HEK293 (cell line): Measurements from ENCODE around the gene LRRC8E.

Source experiments
- CTCF ChIA-PET: fragments of 350-600 bp; formaldehyde crosslinking; extraction: SDS; loops from one replicate; lab custom pipeline; 2021; ENCODE audit warnings: antibody characterized with exemption; lab: Yijun Ruan, JAX
- POLR2A ChIA-PET: fragments of 300-600 bp; formaldehyde crosslinking; extraction: SDS; loops from one replicate; lab custom pipeline; 2020; ENCODE audit warnings: antibody characterized with exemption, inconsistent platforms; lab: Yijun Ruan, JAX
- H3K27ac ChIP-seq: fragments of 200-500 bp; sonication (Bioruptor generic); 2 replicates; pipeline ENCODE4 v1.5.1; 2014; ENCODE audit warnings: low read depth, low read length, control low read depth, inconsistent platforms; ENCODE audit errors: extremely low read depth
- H3K36me3 ChIP-seq, 2 experiments: fragments of 200-500 bp in 1 of 2; sonication (Bioruptor generic) in 1 of 2; 1 replicate in 1 of 2; 2 replicates in 1 of 2; pipeline ENCODE4 v1.5.1; 2014 to 2017; ENCODE audit warnings: inconsistent platforms in 2 of 2, low read length in 2 of 2; ENCODE audit not compliant: control insufficient read depth in 2 of 2, insufficient read depth in 1 of 2
- H3K4me1 ChIP-seq: fragments of 200-500 bp; sonication (Bioruptor generic); 2 replicates; pipeline ENCODE4 v1.5.1; 2014; ENCODE audit warnings: mild to moderate bottlenecking, low read length, inconsistent platforms; ENCODE audit not compliant: control insufficient read depth, insufficient read depth
- H3K4me3 ChIP-seq: 2 replicates; pipeline ENCODE4 v1.5.1; 2011; ENCODE audit warnings: low read depth, mild to moderate bottlenecking, control low read depth, low read length, moderate library complexity
- H3K9me3 ChIP-seq: fragments of 200-500 bp; sonication (Bioruptor generic); 2 replicates; pipeline ENCODE4 v1.5.1; 2014; ENCODE audit warnings: low read depth, low read length, inconsistent platforms; ENCODE audit not compliant: control insufficient read depth, insufficient read depth
- HOXC10 ChIP-seq: sonication (generic); formaldehyde crosslinking; IDR thresholded peaks from 2 replicates; pipeline ENCODE4 v1.8.1; 2023; ENCODE audit warnings: mild to moderate bottlenecking, missing genetic modification reagents
- MZF1 ChIP-seq: fragments of 450-650 bp; formaldehyde crosslinking; IDR thresholded peaks from 2 replicates; pipeline ENCODE4 v1.5.1; 2017; ENCODE audit warnings: missing biosample characterization, missing genetic modification characterization, borderline replicate concordance
- SP3 ChIP-seq: fragments of 450-650 bp; formaldehyde crosslinking; IDR thresholded peaks from 2 replicates; pipeline ENCODE4 v1.5.1; 2016; ENCODE audit warnings: missing biosample characterization, missing genetic modification characterization
- ZBTB1 ChIP-seq: fragments of 450-650 bp; formaldehyde crosslinking; IDR thresholded peaks from 2 replicates; pipeline ENCODE4 v1.5.1; 2016; ENCODE audit warnings: missing biosample characterization, missing genetic modification characterization
- ZBTB20 ChIP-seq: fragments of 450-650 bp; formaldehyde crosslinking; IDR thresholded peaks from 2 replicates; pipeline ENCODE4 v1.5.1; 2016; ENCODE audit warnings: missing biosample characterization, missing genetic modification characterization
- ZEB2 ChIP-seq: fragments of 450-650 bp; formaldehyde crosslinking; IDR thresholded peaks from 2 replicates; pipeline ENCODE4 v1.5.1; 2016; ENCODE audit warnings: missing biosample characterization, missing genetic modification characterization
- ZFHX2 ChIP-seq: fragments of 450-650 bp; formaldehyde crosslinking; conservative IDR thresholded peaks from 2 replicates; pipeline ENCODE4 v1.5.1; 2016; ENCODE audit warnings: missing biosample characterization, missing genetic modification characterization
- ZFP41 ChIP-seq: fragments of 450-650 bp; formaldehyde crosslinking; IDR thresholded peaks from 2 replicates; pipeline ENCODE4 v1.5.1; 2016; ENCODE audit warnings: missing biosample characterization, missing genetic modification characterization, borderline replicate concordance
- ZNF10 ChIP-seq: fragments of 450-650 bp; formaldehyde crosslinking; IDR thresholded peaks from 2 replicates; pipeline ENCODE4 v1.5.1; 2017; ENCODE audit warnings: missing biosample characterization, missing genetic modification characterization
- ZNF112 ChIP-seq: fragments of 450-650 bp; formaldehyde crosslinking; IDR thresholded peaks from 2 replicates; pipeline ENCODE4 v1.5.0; 2017; ENCODE audit warnings: missing biosample characterization, missing genetic modification characterization
- ZNF169 ChIP-seq: fragments of 450-650 bp; formaldehyde crosslinking; IDR thresholded peaks from 2 replicates; pipeline ENCODE4 v1.5.1; 2016; ENCODE audit warnings: missing biosample characterization, missing genetic modification characterization
- ZNF175 ChIP-seq: fragments of 450-650 bp; formaldehyde crosslinking; IDR thresholded peaks from 2 replicates; pipeline ENCODE4 v1.5.1; 2016; ENCODE audit warnings: missing biosample characterization, missing genetic modification characterization
- ZNF214 ChIP-seq: fragments of 450-650 bp; formaldehyde crosslinking; IDR thresholded peaks from 2 replicates; pipeline ENCODE4 v1.5.1; 2017; ENCODE audit warnings: missing biosample characterization, mild to moderate bottlenecking, missing genetic modification characterization, borderline replicate concordance
- ZNF223 ChIP-seq: fragments of 450-650 bp; formaldehyde crosslinking; IDR thresholded peaks from 2 replicates; pipeline ENCODE4 v1.5.1; 2016; ENCODE audit warnings: missing biosample characterization, missing genetic modification characterization
- ZNF292 ChIP-seq: fragments of 450-650 bp; formaldehyde crosslinking; IDR thresholded peaks from 2 replicates; pipeline ENCODE4 v1.5.1; 2016; ENCODE audit warnings: low read depth, missing biosample characterization, missing genetic modification characterization, borderline replicate concordance
- ZNF324 ChIP-seq: fragments of 450-650 bp; formaldehyde crosslinking; IDR thresholded peaks from 2 replicates; pipeline ENCODE4 v1.5.1; 2016; ENCODE audit warnings: missing biosample characterization, missing genetic modification characterization
- ZNF544 ChIP-seq: fragments of 450-650 bp; formaldehyde crosslinking; IDR thresholded peaks from 2 replicates; pipeline ENCODE4 v1.5.0; 2017; ENCODE audit warnings: missing biosample characterization, missing genetic modification characterization
- ZNF596 ChIP-seq: fragments of 450-650 bp; IDR thresholded peaks from 2 replicates; pipeline ENCODE4 v1.5.0; 2018; ENCODE audit warnings: missing biosample characterization, mild to moderate bottlenecking, missing genetic modification characterization, moderate library complexity
- ZNF624 ChIP-seq: fragments of 450-650 bp; formaldehyde crosslinking; IDR thresholded peaks from 2 replicates; pipeline ENCODE4 v1.5.1; 2017; ENCODE audit warnings: missing biosample characterization, missing genetic modification characterization
- ZNF654 ChIP-seq: fragments of 450-650 bp; formaldehyde crosslinking; IDR thresholded peaks from 2 replicates; pipeline ENCODE4 v1.5.1; 2016; ENCODE audit warnings: low read depth, missing biosample characterization, missing genetic modification characterization
- ZNF768 ChIP-seq: fragments of 450-650 bp; formaldehyde crosslinking; IDR thresholded peaks from 2 replicates; pipeline ENCODE4 v1.5.1; 2018; ENCODE audit warnings: missing biosample characterization, mild to moderate bottlenecking, missing genetic modification characterization
- TF ChIP-seq, protein P1 (sequence below): fragments of 450-650 bp; formaldehyde crosslinking; IDR thresholded peaks from 2 replicates; pipeline ENCODE4 v1.5.1; 2016; ENCODE audit warnings: missing biosample characterization, missing genetic modification characterization
- TF ChIP-seq, protein P2 (sequence below): fragments of 450-650 bp; IDR thresholded peaks from 2 replicates; pipeline ENCODE4 v1.5.1; 2018; ENCODE audit warnings: missing biosample characterization, mild to moderate bottlenecking, missing genetic modification characterization
- TF ChIP-seq, protein P3 (sequence below): sonication (generic); formaldehyde crosslinking; IDR thresholded peaks from 2 replicates; pipeline ENCODE4 v1.8.1; 2022; ENCODE audit warnings: mild to moderate bottlenecking, moderate library complexity, missing genetic modification reagents
- TF ChIP-seq, protein P4 (sequence below): fragments of 450-650 bp; formaldehyde crosslinking; IDR thresholded peaks from 2 replicates; pipeline ENCODE4 v1.5.1; 2016; ENCODE audit warnings: missing biosample characterization, missing genetic modification characterization

LRRC8E gene

GRCh38 chr19:7883105-7883504 lies 5.2 kb upstream of the LRRC8E start:
- POLR2A ChIA-PET = interaction anchor here (0.7 to 1.0 kb wide), 3 partner anchors 11 to 18 kb away, joined by 3 to 9 read pairs (median 5); no protein-coding TSS in a partner anchor
- TF ChIP-seq, protein P1, sequence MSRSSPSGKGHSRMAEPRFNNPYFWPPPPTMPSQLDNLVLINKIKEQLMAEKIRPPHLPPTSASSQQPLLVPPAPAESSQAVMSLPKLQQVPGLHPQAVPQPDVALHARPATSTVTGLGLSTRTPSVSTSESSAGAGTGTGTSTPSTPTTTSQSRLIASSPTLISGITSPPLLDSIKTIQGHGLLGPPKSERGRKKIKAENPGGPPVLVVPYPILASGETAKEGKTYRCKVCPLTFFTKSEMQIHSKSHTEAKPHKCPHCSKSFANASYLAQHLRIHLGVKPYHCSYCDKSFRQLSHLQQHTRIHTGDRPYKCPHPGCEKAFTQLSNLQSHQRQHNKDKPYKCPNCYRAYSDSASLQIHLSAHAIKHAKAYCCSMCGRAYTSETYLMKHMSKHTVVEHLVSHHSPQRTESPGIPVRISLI = no peak
- TF ChIP-seq, protein P2, sequence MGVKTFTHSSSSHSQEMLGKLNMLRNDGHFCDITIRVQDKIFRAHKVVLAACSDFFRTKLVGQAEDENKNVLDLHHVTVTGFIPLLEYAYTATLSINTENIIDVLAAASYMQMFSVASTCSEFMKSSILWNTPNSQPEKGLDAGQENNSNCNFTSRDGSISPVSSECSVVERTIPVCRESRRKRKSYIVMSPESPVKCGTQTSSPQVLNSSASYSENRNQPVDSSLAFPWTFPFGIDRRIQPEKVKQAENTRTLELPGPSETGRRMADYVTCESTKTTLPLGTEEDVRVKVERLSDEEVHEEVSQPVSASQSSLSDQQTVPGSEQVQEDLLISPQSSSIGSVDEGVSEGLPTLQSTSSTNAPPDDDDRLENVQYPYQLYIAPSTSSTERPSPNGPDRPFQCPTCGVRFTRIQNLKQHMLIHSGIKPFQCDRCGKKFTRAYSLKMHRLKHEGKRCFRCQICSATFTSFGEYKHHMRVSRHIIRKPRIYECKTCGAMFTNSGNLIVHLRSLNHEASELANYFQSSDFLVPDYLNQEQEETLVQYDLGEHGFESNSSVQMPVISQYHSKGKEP = no peak
- TF ChIP-seq SP3 (tag by site-specific recombination) (no peak), ZEB2 (tag by site-specific recombination) (peak; percentile 98), ZNF768 (tag by site-specific recombination) (no peak), ZNF324 (tag by site-specific recombination) (no peak), ZFP41 (tag by site-specific recombination) (no peak)
- TF ChIP-seq, protein P3, sequence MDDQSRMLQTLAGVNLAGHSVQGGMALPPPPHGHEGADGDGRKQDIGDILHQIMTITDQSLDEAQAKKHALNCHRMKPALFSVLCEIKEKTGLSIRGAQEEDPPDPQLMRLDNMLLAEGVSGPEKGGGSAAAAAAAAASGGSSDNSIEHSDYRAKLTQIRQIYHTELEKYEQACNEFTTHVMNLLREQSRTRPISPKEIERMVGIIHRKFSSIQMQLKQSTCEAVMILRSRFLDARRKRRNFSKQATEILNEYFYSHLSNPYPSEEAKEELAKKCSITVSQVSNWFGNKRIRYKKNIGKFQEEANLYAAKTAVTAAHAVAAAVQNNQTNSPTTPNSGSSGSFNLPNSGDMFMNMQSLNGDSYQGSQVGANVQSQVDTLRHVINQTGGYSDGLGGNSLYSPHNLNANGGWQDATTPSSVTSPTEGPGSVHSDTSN (CRISPR knock-in tag) = no peak
- TF ChIP-seq, all 188 proteins: peak for 1
- H3K9me3 ChIP-seq = no peaks in the 10 kb centered on the region
- no peak overlapping the region for H3K27ac ChIP-seq
- no peaks in the 10 kb centered on the region for H3K36me3 ChIP-seq
- CTCF ChIA-PET = interaction anchor here (0.5 to 1.1 kb wide), 5 partner anchors 10 to 379 kb away, joined by 3 to 4 read pairs (median 3); no protein-coding TSS in a partner anchor
- H3K4me3 ChIP-seq = no peak overlapping the region
- H3K4me1 ChIP-seq = no peaks in the 10 kb centered on the region

DNA sequence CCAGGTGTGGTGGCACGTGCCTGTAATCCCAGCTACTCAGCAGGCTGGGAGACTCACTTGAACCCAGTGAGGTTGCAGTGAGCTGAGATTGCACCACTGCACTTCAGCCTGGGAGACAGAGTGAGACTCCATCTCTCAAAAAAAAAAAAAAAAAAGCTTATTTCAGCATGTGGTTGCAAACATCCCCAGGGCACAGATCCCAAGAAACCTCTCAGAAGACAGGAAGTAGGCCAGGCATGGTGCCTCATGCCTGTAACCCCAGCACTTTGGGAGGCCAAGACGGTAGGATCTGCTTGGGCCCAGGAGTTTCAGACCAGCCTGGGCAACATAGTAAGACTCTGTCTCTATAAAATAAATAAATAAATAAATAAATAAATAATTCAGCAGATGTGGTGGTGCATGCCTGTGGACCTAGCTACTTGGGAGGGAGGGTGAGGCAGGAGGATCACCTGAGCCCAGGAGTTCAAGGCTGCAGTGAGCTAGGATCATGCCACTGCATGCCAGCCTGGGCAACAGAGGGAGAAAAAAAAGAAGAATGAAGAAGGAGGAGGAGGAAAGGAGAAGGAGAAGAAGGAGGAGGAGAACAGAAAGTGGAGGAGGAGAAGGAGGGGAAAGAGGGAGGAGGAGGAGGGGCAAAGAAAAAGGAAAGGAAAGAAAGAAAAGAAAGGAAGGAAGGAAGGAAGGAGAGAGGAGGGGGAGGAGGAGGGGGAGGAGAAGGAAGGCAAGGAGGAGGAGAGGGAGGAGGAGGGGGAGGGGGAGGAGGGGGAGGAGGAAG lies 4.3 kb upstream of the LRRC8E start:
- ChIA-PET POLR2A (interaction anchor here (0.7 to 1.0 kb wide), 2 partner anchors 12 to 15 kb away, joined by 3 to 5 read pairs; no protein-coding TSS in a partner anchor), CTCF (no interaction called here)
- no peak overlapping the region for H3K4me3 ChIP-seq
- no peaks in the 10 kb centered on the region for H3K36me3 ChIP-seq
- H3K27ac ChIP-seq = no peak overlapping the region
- H3K4me1 ChIP-seq = 0 out of 2 replicates have a peak, but pooled peaks cover 3% of the 10 kb centered on the region
- no peaks in the 10 kb centered on the region for H3K9me3 ChIP-seq
- TF ChIP-seq ZFHX2 (tag by site-specific recombination) (peak; percentile 31; the same call in 1 of the 2 replicates), ZBTB20 (tag by site-specific recombination) (no peak), ZNF169 (tag by site-specific recombination) (no peak), ZBTB1 (tag by site-specific recombination) (no peak), ZNF596 (no peak), ZNF624 (tag by site-specific recombination) (no peak), ZNF324 (tag by site-specific recombination) (no peak), HOXC10 (no peak), ZNF112 (tag by site-specific recombination) (no peak), ZNF175 (tag by site-specific recombination) (no peak), MZF1 (tag by site-specific recombination) (no peak), ZNF223 (no peak), ZNF544 (tag by site-specific recombination) (no peak), ZNF10 (tag by site-specific recombination) (no peak), ZNF654 (tag by site-specific recombination) (no peak), ZNF292 (tag by site-specific recombination) (no peak), ZNF214 (tag by site-specific recombination) (no peak)
- TF ChIP-seq, protein P3 (CRISPR knock-in tag) = no peak
- TF ChIP-seq, protein P4, sequence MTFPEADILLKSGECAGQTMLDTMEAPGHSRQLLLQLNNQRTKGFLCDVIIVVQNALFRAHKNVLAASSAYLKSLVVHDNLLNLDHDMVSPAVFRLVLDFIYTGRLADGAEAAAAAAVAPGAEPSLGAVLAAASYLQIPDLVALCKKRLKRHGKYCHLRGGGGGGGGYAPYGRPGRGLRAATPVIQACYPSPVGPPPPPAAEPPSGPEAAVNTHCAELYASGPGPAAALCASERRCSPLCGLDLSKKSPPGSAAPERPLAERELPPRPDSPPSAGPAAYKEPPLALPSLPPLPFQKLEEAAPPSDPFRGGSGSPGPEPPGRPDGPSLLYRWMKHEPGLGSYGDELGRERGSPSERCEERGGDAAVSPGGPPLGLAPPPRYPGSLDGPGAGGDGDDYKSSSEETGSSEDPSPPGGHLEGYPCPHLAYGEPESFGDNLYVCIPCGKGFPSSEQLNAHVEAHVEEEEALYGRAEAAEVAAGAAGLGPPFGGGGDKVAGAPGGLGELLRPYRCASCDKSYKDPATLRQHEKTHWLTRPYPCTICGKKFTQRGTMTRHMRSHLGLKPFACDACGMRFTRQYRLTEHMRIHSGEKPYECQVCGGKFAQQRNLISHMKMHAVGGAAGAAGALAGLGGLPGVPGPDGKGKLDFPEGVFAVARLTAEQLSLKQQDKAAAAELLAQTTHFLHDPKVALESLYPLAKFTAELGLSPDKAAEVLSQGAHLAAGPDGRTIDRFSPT (tag by site-specific recombination) = 0 out of 2 replicates have a peak, but pooled peaks have one; percentile 22
